Activated CD4-positive, alpha-beta T cell treated with anti-CD3 and anti-CD28 coated beads, Interleukin-2, amount 10 ng/mL, durations not matched to agents 7 days and 5 days (primary cell): ENCODE data around the gene SLC50A1. TPM values are rescaled to one million over a fixed set of nuclear protein-coding genes. Genes with fewer than 3 reads are reported as not detected.

Source experiments
- CTCF ChIA-PET: fragments of 350-600 bp; sonication (Branson Sonifier 250); formaldehyde crosslinking; loops from one replicate; lab custom pipeline; 2021; ENCODE audit warnings: antibody characterized with exemption; lab: Charles Lee
- POLR2A ChIA-PET: fragments of 350-600 bp; sonication (Branson Sonifier 250); formaldehyde crosslinking; loops from one replicate; lab custom pipeline; 2021; ENCODE audit warnings: antibody characterized with exemption; lab: Charles Lee
- DNase-seq: peaks from one replicate; pipeline ENCODE4 v3.0.0-alpha.2; 2020
- H3K27ac Mint-ChIP-seq: one replicate; pipeline ENCODE4 v1.8.0; 2021; ENCODE audit warnings: mild to moderate bottlenecking, moderate library complexity, mixed read lengths
- H3K27me3 Mint-ChIP-seq: one replicate; pipeline ENCODE4 v1.8.0; 2021; ENCODE audit warnings: mixed read lengths
- H3K36me3 Mint-ChIP-seq: one replicate; pipeline ENCODE4 v1.8.0; 2021; ENCODE audit warnings: low read depth, mixed read lengths
- H3K4me1 Mint-ChIP-seq: one replicate; pipeline ENCODE4 v1.8.0; 2021; ENCODE audit warnings: mixed read lengths
- H3K4me3 Mint-ChIP-seq: one replicate; pipeline ENCODE4 v1.8.0; 2021; ENCODE audit warnings: mild to moderate bottlenecking, moderate library complexity, mixed read lengths
- H3K9me3 Mint-ChIP-seq: one replicate; pipeline ENCODE4 v1.8.0; 2021; ENCODE audit warnings: mixed read lengths
- total RNA-seq, 2 experiments: library from RNA; stranded (reverse); gene quantifications; one replicate each; pipeline ENCODE4 v1.2.3, GENCODE V29; 2021

SLC50A1 gene
- total RNA-seq, 2 experiments from 2014 or later = 37.2 to 42.3 TPM

GRCh38 chr1:155168456-155169210 lies 33.0 kb downstream of the SLC50A1 start:
- H3K27ac Mint-ChIP-seq = no peak overlapping the region
- H3K36me3 Mint-ChIP-seq = peaks cover 11% of the 10 kb centered on the region
- H3K9me3 Mint-ChIP-seq = no peaks in the 10 kb centered on the region
- H3K4me3 Mint-ChIP-seq = no peak overlapping the region
- no peak for DNase-seq
- peaks cover 39% of the 10 kb centered on the region for H3K4me1 Mint-ChIP-seq
- no peaks in the 10 kb centered on the region for H3K27me3 Mint-ChIP-seq
- POLR2A ChIA-PET = no interaction called here
- CTCF ChIA-PET = interaction anchor here (0.8 to 8.4 kb wide), 24 partner anchors 9 to 117 kb away, joined by 3 to 67 read pairs (median 4); partner anchors contain the start of genes ADAM15 and SLC50A1

GRCh38 chr1:155169541-155169940 lies 33.9 kb downstream of the SLC50A1 start:
- peaks cover 43% of the 10 kb centered on the region for H3K4me1 Mint-ChIP-seq
- no peak overlapping the region for H3K27ac Mint-ChIP-seq
- H3K9me3 Mint-ChIP-seq = no peaks in the 10 kb centered on the region
- no peaks in the 10 kb centered on the region for H3K27me3 Mint-ChIP-seq
- H3K4me3 Mint-ChIP-seq = no peak overlapping the region
- H3K36me3 Mint-ChIP-seq = peaks cover 11% of the 10 kb centered on the region
- DNase-seq = no peak
- ChIA-PET POLR2A (no interaction called here), CTCF (interaction anchor here (0.8 to 8.4 kb wide), 5 partner anchors 19 to 85 kb away, joined by 3 to 67 read pairs (median 3); no protein-coding TSS in a partner anchor)

GRCh38 chr1:155170101-155170785 lies 34.6 kb downstream of the SLC50A1 start:
- Mint-ChIP-seq H3K4me1 (peaks cover 49% of the 10 kb centered on the region), H3K27me3 (no peaks in the 10 kb centered on the region), H3K9me3 (no peaks in the 10 kb centered on the region), H3K27ac (no peak overlapping the region), H3K36me3 (peaks cover 11% of the 10 kb centered on the region), H3K4me3 (no peak overlapping the region)
- POLR2A ChIA-PET = interaction anchor here (0.6 kb wide), 1 partner anchor 153 kb away, joined by 4 read pairs; no protein-coding TSS in a partner anchor
- no peak for DNase-seq
- CTCF ChIA-PET = interaction anchor here (1.5 to 8.4 kb wide), 3 partner anchors 80 to 85 kb away, joined by 4 to 67 read pairs (median 15); no protein-coding TSS in a partner anchor

- Mint-ChIP-seq H3K27ac (no peak overlapping the region), H3K4me3 (no peak overlapping the region), H3K27me3 (no peaks in the 10 kb centered on the region), H3K9me3 (no peaks in the 10 kb centered on the region), H3K36me3 (peaks cover 11% of the 10 kb centered on the region), H3K4me1 (peaks cover 55% of the 10 kb centered on the region)
- no peak for DNase-seq
- CTCF ChIA-PET = interaction anchor here (1.3 to 8.4 kb wide), 3 partner anchors 36 to 86 kb away, joined by 4 to 67 read pairs (median 4); no protein-coding TSS in a partner anchor
- POLR2A ChIA-PET = interaction anchor here (0.6 kb wide), 1 partner anchor 153 kb away, joined by 4 read pairs; no protein-coding TSS in a partner anchor
These were observed 35.2 kb downstream of the SLC50A1 start for GRCh38 chr1:155170806-155171205.

- Mint-ChIP-seq H3K27me3 (no peaks in the 10 kb centered on the region), H3K36me3 (peaks cover 13% of the 10 kb centered on the region), H3K9me3 (no peaks in the 10 kb centered on the region), H3K4me1 (peaks cover 63% of the 10 kb centered on the region), H3K4me3 (peak overlapping the region; percentile 96), H3K27ac (peak overlapping the region; percentile 96)
- POLR2A ChIA-PET = no interaction called here
- no peak for DNase-seq
- CTCF ChIA-PET = interaction anchor here (0.7 to 4.6 kb wide), 41 partner anchors 13 to 894 kb away, joined by 3 to 52 read pairs (median 4); partner anchors contain the start of genes CLK2, DPM3, EFNA1 and EFNA3
These were observed 36.4 kb downstream of the SLC50A1 start for GRCh38 chr1:155171836-155172731.

GRCh38 chr1:155172732-155173477 lies 37.3 kb downstream of the SLC50A1 start, which contains the start of gene KRTCAP2:
Gene KRTCAP2 (minus strand): TSS chr1:155173304. CDS start chr1:155173224, 80 bp downstream.
- H3K4me1 Mint-ChIP-seq = peaks cover 58% of the 10 kb centered on the region
- no peaks in the 10 kb centered on the region for H3K27me3 Mint-ChIP-seq
- peak within 1 kb of the TSS; percentile 96 for H3K27ac Mint-ChIP-seq
- H3K4me3 Mint-ChIP-seq = peak within 1 kb of the TSS; percentile 96
- peaks cover 18% of the 10 kb centered on the region for H3K36me3 Mint-ChIP-seq
- H3K9me3 Mint-ChIP-seq = no peaks in the 10 kb centered on the region
- peak; percentile 96 for DNase-seq
- CTCF ChIA-PET = interaction anchor here (0.6 to 4.6 kb wide), 60 partner anchors 8 to 893 kb away, joined by 3 to 52 read pairs (median 4); partner anchors contain the start of genes CLK2, DCST1, DCST2 and DPM3
- POLR2A ChIA-PET = interaction anchor here (0.6 kb wide), 1 partner anchor 88 kb away, joined by 3 read pairs; no protein-coding TSS in a partner anchor

GRCh38 chr1:155173478-155174323 lies 38.0 kb downstream of the SLC50A1 start, which contains the start of gene TRIM46:
Gene TRIM46 (plus strand): TSS chr1:155173849. CDS start chr1:155173967, 118 bp downstream.
- CTCF ChIA-PET = interaction anchor here (0.7 to 4.6 kb wide), 49 partner anchors 8 to 238 kb away, joined by 3 to 52 read pairs (median 4); partner anchors contain the start of genes CLK2, DCST1, DCST2 and DPM3
- peaks cover 55% of the 10 kb centered on the region for H3K4me1 Mint-ChIP-seq
- no peaks in the 10 kb centered on the region for H3K27me3 Mint-ChIP-seq
- POLR2A ChIA-PET = interaction anchor here (0.6 kb wide), 1 partner anchor 89 kb away, joined by 3 read pairs; no protein-coding TSS in a partner anchor
- no peaks in the 10 kb centered on the region for H3K9me3 Mint-ChIP-seq
- H3K4me3 Mint-ChIP-seq = peak within 1 kb of the TSS; percentile 96
- peak; percentile 75 for DNase-seq
- H3K27ac Mint-ChIP-seq = peak within 1 kb of the TSS; percentile 96
- peaks cover 23% of the 10 kb centered on the region for H3K36me3 Mint-ChIP-seq

- Mint-ChIP-seq H3K27ac (peak overlapping the region; percentile 96), H3K4me3 (peak overlapping the region; percentile 96), H3K9me3 (no peaks in the 10 kb centered on the region), H3K36me3 (peaks cover 26% of the 10 kb centered on the region), H3K27me3 (no peaks in the 10 kb centered on the region), H3K4me1 (peaks cover 55% of the 10 kb centered on the region)
- ChIA-PET CTCF (interaction anchor here (0.6 to 4.6 kb wide), 10 partner anchors 8 to 1490 kb away, joined by 3 to 52 read pairs (median 4); no protein-coding TSS in a partner anchor), POLR2A (no interaction called here)
- DNase-seq = peak; percentile 69
These were observed 39.0 kb downstream of the SLC50A1 start for GRCh38 chr1:155174324-155175280.

GRCh38 chr1:155175281-155175926 lies 39.8 kb downstream of the SLC50A1 start:
- Mint-ChIP-seq H3K4me1 (peaks cover 53% of the 10 kb centered on the region), H3K36me3 (peaks cover 27% of the 10 kb centered on the region), H3K4me3 (peak overlapping the region; percentile 96), H3K9me3 (no peaks in the 10 kb centered on the region), H3K27ac (peak overlapping the region; percentile 41), H3K27me3 (no peaks in the 10 kb centered on the region)
- no peak for DNase-seq
- CTCF ChIA-PET = interaction anchor here (0.6 to 4.6 kb wide), 8 partner anchors 8 to 90 kb away, joined by 3 to 52 read pairs (median 4); no protein-coding TSS in a partner anchor
- POLR2A ChIA-PET = no interaction called here
